Neural cell (in vitro differentiated cells): Measurements from ENCODE around the gene RAF1. TPM values are rescaled to one million over a fixed set of nuclear protein-coding genes. Genes with fewer than 3 reads are reported as not detected.

Experiments used
- H2AFZ ChIP-seq: fragments of 200-600, 300-800 bp; sonication (generic), shearing (Covaris generic); 2 replicates; pipeline ENCODE4 v1.6.0; 2014; ENCODE audit warnings: low read depth, mild to moderate bottlenecking, antibody characterized with exemption, low read length, moderate library complexity
- H3F3A ChIP-seq: fragments of 200-600 bp; shearing (Covaris generic); 2 replicates; pipeline ENCODE4 v1.6.1; 2016; ENCODE audit warnings: mild to moderate bottlenecking, moderate library complexity, mixed read lengths, antibody characterized with exemption, low read length; ENCODE audit not compliant: insufficient read depth, poor library complexity, severe bottlenecking
- H3K27ac ChIP-seq: fragments of 200-600, 300-800 bp; sonication (generic), shearing (Covaris generic); 2 replicates; pipeline ENCODE4 v1.5.1; 2014; ENCODE audit warnings: mild to moderate bottlenecking, low read length, moderate library complexity
- H3K27me3 ChIP-seq: fragments of 300-800, 200-600 bp; sonication (generic), shearing (Covaris generic); 2 replicates; pipeline ENCODE4 v1.6.0; 2014; ENCODE audit warnings: mild to moderate bottlenecking, low read depth, low read length, moderate library complexity; ENCODE audit not compliant: insufficient read depth
- H3K36me3 ChIP-seq: fragments of 300-800, 200-600 bp; sonication (generic), shearing (Covaris generic); 2 replicates; pipeline ENCODE4 v1.5.1; 2014; ENCODE audit warnings: mild to moderate bottlenecking, antibody characterized with exemption, low read length, moderate library complexity; ENCODE audit not compliant: insufficient read depth
- H3K4me2 ChIP-seq: fragments of 300-800, 200-600 bp; sonication (generic), shearing (Covaris generic); 2 replicates; pipeline ENCODE4 v1.6.0; 2014; ENCODE audit warnings: mild to moderate bottlenecking, low read length
- H3K4me3 ChIP-seq: fragments of 300-800, 200-600 bp; sonication (generic), shearing (Covaris generic); 2 replicates; pipeline ENCODE4 v1.5.1; 2014; ENCODE audit warnings: mild to moderate bottlenecking, low read length, moderate library complexity
- H3K79me2 ChIP-seq: fragments of 200-600 bp; shearing (Covaris generic); replicated peaks from 2 replicates; pipeline ENCODE4 v1.6.0; 2014; ENCODE audit warnings: mild to moderate bottlenecking, low read length, moderate library complexity; ENCODE audit not compliant: insufficient read depth
- H3K9ac ChIP-seq: fragments of 300-800, 200-600 bp; sonication (generic), shearing (Covaris generic); 2 replicates; pipeline ENCODE4 v1.6.1; 2016; ENCODE audit warnings: mild to moderate bottlenecking, low read length, mixed read lengths
- H3K9me2 ChIP-seq: fragments of 200-600 bp; shearing (Covaris generic); 2 replicates; pipeline ENCODE4 v1.6.1; 2016; ENCODE audit warnings: mild to moderate bottlenecking, low read length, mixed read lengths; ENCODE audit not compliant: insufficient read depth
- H3K9me3 ChIP-seq: fragments of 200-600, 300-800 bp; sonication (generic), shearing (Covaris generic); 2 replicates; pipeline ENCODE4 v1.6.1; 2016; ENCODE audit warnings: mild to moderate bottlenecking, mixed run types, low read length, moderate library complexity, mixed read lengths
- H4K20me1 ChIP-seq: fragments of 200-600 bp; shearing (Covaris generic); 2 replicates; pipeline ENCODE4 v1.6.1; 2016; ENCODE audit warnings: mild to moderate bottlenecking, mixed run types; ENCODE audit not compliant: insufficient read depth
- EP300 ChIP-seq: fragments of 450-650 bp; conservative IDR thresholded peaks from 2 replicates; pipeline ENCODE4 v1.6.1; 2014; ENCODE audit warnings: antibody characterized with exemption, mild to moderate bottlenecking, moderate library complexity; ENCODE audit not compliant: poor library complexity, severe bottlenecking
- EZH2 ChIP-seq: fragments of 200-600, 300-800 bp; shearing (Covaris generic), sonication (generic); IDR thresholded peaks from 2 replicates; pipeline ENCODE4 v1.6.1; 2014; ENCODE audit warnings: antibody characterized with exemption, low read length, borderline replicate concordance, mild to moderate bottlenecking; ENCODE audit not compliant: insufficient read depth, poor library complexity, severe bottlenecking
- MXI1 ChIP-seq: fragments of 450-650 bp; conservative IDR thresholded peaks from 2 replicates; pipeline ENCODE4 v1.6.1; 2014; ENCODE audit warnings: antibody characterized with exemption, mild to moderate bottlenecking; ENCODE audit not compliant: poor library complexity, severe bottlenecking
- POLR2AphosphoS5 ChIP-seq: IDR thresholded peaks from 2 replicates; pipeline ENCODE4 v1.6.1; 2012
- RAD21 ChIP-seq: fragments of 450-650 bp; conservative IDR thresholded peaks from 2 replicates; pipeline ENCODE4 v1.6.1; 2014; ENCODE audit warnings: antibody characterized with exemption, mild to moderate bottlenecking, moderate library complexity
- SMC3 ChIP-seq: fragments of 450-650 bp; conservative IDR thresholded peaks from 2 replicates; pipeline ENCODE4 v1.6.1; 2014; ENCODE audit warnings: antibody characterized with exemption, mild to moderate bottlenecking, moderate library complexity; ENCODE audit not compliant: poor library complexity
- TAF1 ChIP-seq: IDR thresholded peaks from 2 replicates; pipeline ENCODE4 v1.6.1; 2012; ENCODE audit warnings: low read depth
- polyA plus RNA-seq: library from polyadenylated mRNA; depleted of rRNA; stranded (reverse); fragments of >200 nt; gene quantifications from 2 replicates; pipeline ENCODE4 v1.2.3, GENCODE V29; 2014
- TF ChIP-seq, protein P1 (sequence below): fragments of 450-650 bp; IDR thresholded peaks from 2 replicates; pipeline ENCODE4 v1.5.1; 2014; ENCODE audit warnings: antibody characterized with exemption, mild to moderate bottlenecking, moderate library complexity; ENCODE audit not compliant: poor library complexity, severe bottlenecking
- TF ChIP-seq, protein P2 (sequence below): IDR thresholded peaks from 2 replicates; pipeline ENCODE4 v1.6.1; 2012; ENCODE audit warnings: borderline replicate concordance

Gene RAF1
- polyA plus RNA-seq, 1 donor from 2014 or later = 215 TPM

DNA sequence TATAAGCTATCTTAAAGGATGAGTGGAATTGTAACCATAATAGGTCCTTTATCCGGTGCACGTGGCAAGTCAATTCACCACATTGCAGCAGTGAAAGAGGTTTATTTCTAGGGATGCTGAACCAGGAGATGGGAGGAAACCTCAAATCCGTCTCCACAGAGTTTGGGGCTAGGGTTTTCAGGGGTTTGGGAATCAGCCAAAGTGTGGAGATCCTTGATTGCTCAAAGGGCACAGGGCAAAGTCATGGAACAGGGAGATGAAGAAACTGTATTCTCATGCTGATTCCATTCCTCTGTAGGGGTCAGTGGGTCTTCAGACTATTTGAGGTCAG lies 7.2 kb upstream of the RAF1 start:
- no peaks in the 10 kb centered on the region for H3K9me3 ChIP-seq
- no peak overlapping the region for H3K9ac ChIP-seq
- TF ChIP-seq RAD21 (no peak), POLR2AphosphoS5 (no peak), TAF1 (no peak), EP300 (no peak), MXI1 (no peak), EZH2 (no peak), SMC3 (no peak)
- TF ChIP-seq, protein P1, sequence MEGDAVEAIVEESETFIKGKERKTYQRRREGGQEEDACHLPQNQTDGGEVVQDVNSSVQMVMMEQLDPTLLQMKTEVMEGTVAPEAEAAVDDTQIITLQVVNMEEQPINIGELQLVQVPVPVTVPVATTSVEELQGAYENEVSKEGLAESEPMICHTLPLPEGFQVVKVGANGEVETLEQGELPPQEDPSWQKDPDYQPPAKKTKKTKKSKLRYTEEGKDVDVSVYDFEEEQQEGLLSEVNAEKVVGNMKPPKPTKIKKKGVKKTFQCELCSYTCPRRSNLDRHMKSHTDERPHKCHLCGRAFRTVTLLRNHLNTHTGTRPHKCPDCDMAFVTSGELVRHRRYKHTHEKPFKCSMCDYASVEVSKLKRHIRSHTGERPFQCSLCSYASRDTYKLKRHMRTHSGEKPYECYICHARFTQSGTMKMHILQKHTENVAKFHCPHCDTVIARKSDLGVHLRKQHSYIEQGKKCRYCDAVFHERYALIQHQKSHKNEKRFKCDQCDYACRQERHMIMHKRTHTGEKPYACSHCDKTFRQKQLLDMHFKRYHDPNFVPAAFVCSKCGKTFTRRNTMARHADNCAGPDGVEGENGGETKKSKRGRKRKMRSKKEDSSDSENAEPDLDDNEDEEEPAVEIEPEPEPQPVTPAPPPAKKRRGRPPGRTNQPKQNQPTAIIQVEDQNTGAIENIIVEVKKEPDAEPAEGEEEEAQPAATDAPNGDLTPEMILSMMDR = no peak
- TF ChIP-seq, protein P2, sequence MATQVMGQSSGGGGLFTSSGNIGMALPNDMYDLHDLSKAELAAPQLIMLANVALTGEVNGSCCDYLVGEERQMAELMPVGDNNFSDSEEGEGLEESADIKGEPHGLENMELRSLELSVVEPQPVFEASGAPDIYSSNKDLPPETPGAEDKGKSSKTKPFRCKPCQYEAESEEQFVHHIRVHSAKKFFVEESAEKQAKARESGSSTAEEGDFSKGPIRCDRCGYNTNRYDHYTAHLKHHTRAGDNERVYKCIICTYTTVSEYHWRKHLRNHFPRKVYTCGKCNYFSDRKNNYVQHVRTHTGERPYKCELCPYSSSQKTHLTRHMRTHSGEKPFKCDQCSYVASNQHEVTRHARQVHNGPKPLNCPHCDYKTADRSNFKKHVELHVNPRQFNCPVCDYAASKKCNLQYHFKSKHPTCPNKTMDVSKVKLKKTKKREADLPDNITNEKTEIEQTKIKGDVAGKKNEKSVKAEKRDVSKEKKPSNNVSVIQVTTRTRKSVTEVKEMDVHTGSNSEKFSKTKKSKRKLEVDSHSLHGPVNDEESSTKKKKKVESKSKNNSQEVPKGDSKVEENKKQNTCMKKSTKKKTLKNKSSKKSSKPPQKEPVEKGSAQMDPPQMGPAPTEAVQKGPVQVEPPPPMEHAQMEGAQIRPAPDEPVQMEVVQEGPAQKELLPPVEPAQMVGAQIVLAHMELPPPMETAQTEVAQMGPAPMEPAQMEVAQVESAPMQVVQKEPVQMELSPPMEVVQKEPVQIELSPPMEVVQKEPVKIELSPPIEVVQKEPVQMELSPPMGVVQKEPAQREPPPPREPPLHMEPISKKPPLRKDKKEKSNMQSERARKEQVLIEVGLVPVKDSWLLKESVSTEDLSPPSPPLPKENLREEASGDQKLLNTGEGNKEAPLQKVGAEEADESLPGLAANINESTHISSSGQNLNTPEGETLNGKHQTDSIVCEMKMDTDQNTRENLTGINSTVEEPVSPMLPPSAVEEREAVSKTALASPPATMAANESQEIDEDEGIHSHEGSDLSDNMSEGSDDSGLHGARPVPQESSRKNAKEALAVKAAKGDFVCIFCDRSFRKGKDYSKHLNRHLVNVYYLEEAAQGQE = no peak
- H2AFZ ChIP-seq = no peak overlapping the region
- no peaks in the 10 kb centered on the region for H4K20me1 ChIP-seq
- no peaks in the 10 kb centered on the region for H3K79me2 ChIP-seq
- H3K4me2 ChIP-seq = no peak overlapping the region
- H3K36me3 ChIP-seq = no peaks in the 10 kb centered on the region
- H3K27ac ChIP-seq = no peak overlapping the region
- H3K9me2 ChIP-seq = no peaks in the 10 kb centered on the region
- no peaks in the 10 kb centered on the region for H3K27me3 ChIP-seq
- no peak overlapping the region for H3K4me3 ChIP-seq
- H3F3A ChIP-seq = no peaks in the 10 kb centered on the region

DNA sequence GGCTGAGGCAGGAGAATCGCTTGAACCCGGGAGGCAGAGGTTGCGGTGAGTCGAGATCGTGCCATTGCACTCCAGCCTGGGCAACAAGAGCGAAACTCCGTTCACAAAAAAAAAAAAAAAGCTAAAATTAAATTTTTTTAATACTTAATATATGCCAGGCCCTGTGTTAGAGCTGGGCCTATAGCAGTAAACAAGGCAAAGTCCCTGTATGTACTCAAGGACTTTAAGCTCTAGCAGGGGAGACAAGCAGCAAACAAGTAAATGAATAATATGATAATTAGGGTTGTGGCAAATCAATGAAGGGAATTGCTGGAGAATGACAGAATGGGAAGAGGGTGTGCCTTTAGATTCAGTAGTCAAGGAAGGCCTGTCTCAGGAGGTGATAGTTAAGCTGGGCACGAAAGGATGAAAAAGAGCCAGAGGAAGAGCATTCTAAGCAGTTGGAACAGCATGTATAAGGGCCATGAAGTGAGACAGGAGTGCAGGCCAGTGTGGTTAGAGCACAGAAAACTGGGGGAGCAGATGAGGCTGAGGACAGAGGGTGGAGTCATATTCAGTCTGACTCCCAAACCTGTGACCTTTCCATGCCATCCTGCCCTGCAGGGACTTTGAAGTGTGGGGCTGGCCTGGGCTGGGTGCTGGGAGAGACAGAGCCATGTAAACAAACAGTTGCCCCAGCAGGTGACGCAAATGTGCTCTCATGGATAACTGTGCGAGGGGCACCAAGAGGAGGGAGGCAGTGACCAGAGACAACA lies 6.6 kb upstream of the RAF1 start:
- H3K27ac ChIP-seq = no peak overlapping the region
- TF ChIP-seq EP300 (no peak), MXI1 (no peak), EZH2 (no peak), RAD21 (no peak), TAF1 (no peak), SMC3 (no peak), POLR2AphosphoS5 (no peak)
- TF ChIP-seq, protein P1 = no peak
- TF ChIP-seq, protein P2 = no peak
- no peak overlapping the region for H3K9ac ChIP-seq
- H3K4me3 ChIP-seq = no peak overlapping the region
- no peaks in the 10 kb centered on the region for H4K20me1 ChIP-seq
- no peaks in the 10 kb centered on the region for H3F3A ChIP-seq
- no peaks in the 10 kb centered on the region for H3K9me2 ChIP-seq
- no peaks in the 10 kb centered on the region for H3K79me2 ChIP-seq
- H3K4me2 ChIP-seq = no peak overlapping the region
- no peak overlapping the region for H2AFZ ChIP-seq
- no peaks in the 10 kb centered on the region for H3K9me3 ChIP-seq
- no peaks in the 10 kb centered on the region for H3K36me3 ChIP-seq
- H3K27me3 ChIP-seq = no peaks in the 10 kb centered on the region
